ENCODE data around the gene CYP4F11. TPM values are rescaled to one million over a fixed set of nuclear protein-coding genes. Genes with fewer than 3 reads are reported as not detected.

Gene CYP4F11
- total and polyA plus RNA-seq, 2 experiments from 2014 or later = not detected

GRCh38 chr19:15900504-15900903, 33.8 kb downstream of the CYP4F11 start:
- Mint-ChIP-seq H3K4me3 (no peak overlapping the region), H3K4me1 (no peaks in the 10 kb centered on the region), H3K9me3 (peaks cover 92% of the 10 kb centered on the region), H3K36me3 (ENCODE audit: low read depth) (peaks cover 47% of the 10 kb centered on the region), H3K27ac (no peak overlapping the region), H3K27me3 (ENCODE audit: insufficient read depth, low read depth, poor library complexity) (peaks cover 4% of the 10 kb centered on the region)
- no peak overlapping the region for H3K27ac ChIP-seq (ENCODE audit: low read depth)
- H3K4me3 ChIP-seq = no peak overlapping the region
- H3F3A ChIP-seq (replicated peaks; ENCODE audit: low read depth) = no peaks in the 10 kb centered on the region
- no peaks in the 10 kb centered on the region for H3K79me2 ChIP-seq (replicated peaks; ENCODE audit: insufficient read depth)
- DNase-seq (ENCODE audit: low spot score) = no peak
- no peak for ATAC-seq
- H3K36me3 ChIP-seq (ENCODE audit: insufficient read depth) = peaks cover 3% of the 10 kb centered on the region; the same call in 1 of the 2 replicates
- no peaks in the 10 kb centered on the region for H3K4me1 ChIP-seq (ENCODE audit: insufficient read depth)
- H3K4me2 ChIP-seq = no peak overlapping the region
- H2AFZ ChIP-seq = no peak overlapping the region
- no peaks in the 10 kb centered on the region for H3K27me3 ChIP-seq (ENCODE audit: insufficient read depth)
- TF ChIP-seq POLR2AphosphoS5 (IDR thresholded peaks at IDR 0.05; ENCODE audit: low read depth) (no peak), NANOG (IDR thresholded peaks at IDR 0.05; ENCODE audit: borderline replicate concordance) (no peak), STAT1 (IDR thresholded peaks at IDR 0.05; ENCODE audit: unreplicated experiment) (no peak), EZH2 (IDR thresholded peaks at IDR 0.05; ENCODE audit: low read depth, unreplicated experiment) (no peak), ETS1 (IDR thresholded peaks at IDR 0.05) (no peak), ZNF331 (CRISPR knock-in tag; IDR thresholded peaks at IDR 0.05; ENCODE audit: low read depth) (no peak), CTCF (conservative IDR thresholded peaks at IDR 0.05; ENCODE audit: low read depth in 2 of 2) (no peak), JUNB (IDR thresholded peaks at IDR 0.05; ENCODE audit: unreplicated experiment) (no peak), REST (IDR thresholded peaks at IDR 0.05; ENCODE audit: unreplicated experiment) (no peak), ZNF114 (CRISPR knock-in tag; IDR thresholded peaks at IDR 0.05) (no peak), CREB1 (CRISPR knock-in tag; IDR thresholded peaks at IDR 0.05; ENCODE audit: low read depth) (no peak), ZNF462 (CRISPR knock-in tag; IDR thresholded peaks at IDR 0.05) (no peak), EZH2phosphoT487 (IDR thresholded peaks at IDR 0.05; ENCODE audit: unreplicated experiment) (no peak)
- no peaks in the 10 kb centered on the region for H3K9me2 ChIP-seq (ENCODE audit: insufficient read depth)
- no peaks in the 10 kb centered on the region for H4K20me1 ChIP-seq (replicated peaks; ENCODE audit: insufficient read depth)

Measured in GM23338 (cell line).